HepG2 (cell line): ENCODE data around the gene CFAP92. TPM values are rescaled to one million over a fixed set of nuclear protein-coding genes. Genes with fewer than 3 reads are reported as not detected.

ENCODE experiments used
- BCLAF1 ChIP-seq: fragments of 450-650 bp; IDR thresholded peaks from 2 replicates; pipeline ENCODE4 v1.6.1; 2017; ENCODE audit warnings: mild to moderate bottlenecking
- EED ChIP-seq: sonication (generic); formaldehyde crosslinking; IDR thresholded peaks from 2 replicates; pipeline ENCODE4 v1.5.0; 2020; ENCODE audit warnings: mild to moderate bottlenecking, missing genetic modification reagents
- HINFP ChIP-seq: sonication (generic); formaldehyde crosslinking; IDR thresholded peaks from 2 replicates; pipeline ENCODE4 v1.4.0; 2020; ENCODE audit warnings: low read depth, mild to moderate bottlenecking, missing genetic modification reagents
- RBFOX2 ChIP-seq: fragments of 200-400 bp; formaldehyde crosslinking; IDR thresholded peaks from 2 replicates; pipeline ENCODE4 v1.6.1; 2017; ENCODE audit warnings: low read depth, mild to moderate bottlenecking, low read length
- SP4 ChIP-seq: sonication (generic); formaldehyde crosslinking; IDR thresholded peaks from 2 replicates; pipeline ENCODE4 v1.8.1; 2023; ENCODE audit warnings: mild to moderate bottlenecking, missing genetic modification reagents
- SSRP1 ChIP-seq: IDR thresholded peaks from 2 replicates; pipeline ENCODE4 v1.6.1; 2016; ENCODE audit warnings: control low read depth
- THYN1 ChIP-seq: sonication (generic); formaldehyde crosslinking; IDR thresholded peaks from 2 replicates; pipeline ENCODE4 v1.8.1; 2023; ENCODE audit warnings: low read depth, mild to moderate bottlenecking, moderate library complexity, missing genetic modification reagents, borderline replicate concordance
- ZBTB8A ChIP-seq: sonication (generic); formaldehyde crosslinking; IDR thresholded peaks from 2 replicates; pipeline ENCODE4 v1.4.0; 2020; ENCODE audit warnings: mild to moderate bottlenecking, low read depth, missing genetic modification reagents, borderline replicate concordance
- ZFP37 ChIP-seq: sonication (generic); formaldehyde crosslinking; IDR thresholded peaks from 2 replicates; pipeline ENCODE4 v1.4.0; 2020; ENCODE audit warnings: missing genetic modification reagents, borderline replicate concordance
- ZNF296 ChIP-seq: sonication (generic); formaldehyde crosslinking; conservative IDR thresholded peaks from 2 replicates; pipeline ENCODE4 v1.5.0; 2020; ENCODE audit warnings: mild to moderate bottlenecking, missing genetic modification reagents
- ZNF350 ChIP-seq: sonication (generic); formaldehyde crosslinking; IDR thresholded peaks from 2 replicates; pipeline ENCODE4 v1.4.0; 2020; ENCODE audit warnings: mild to moderate bottlenecking, low read depth, missing genetic modification reagents, borderline replicate concordance
- ZNF552 ChIP-seq: sonication (generic); formaldehyde crosslinking; IDR thresholded peaks from 2 replicates; pipeline ENCODE4 v1.9.0; 2022; ENCODE audit warnings: missing genetic modification reagents, mild to moderate bottlenecking, borderline replicate concordance
- ZNF776 ChIP-seq: sonication (generic); formaldehyde crosslinking; IDR thresholded peaks from 2 replicates; pipeline ENCODE4 v1.4.0; 2020; ENCODE audit warnings: mild to moderate bottlenecking, missing genetic modification reagents
- ZXDC ChIP-seq: sonication (generic); formaldehyde crosslinking; IDR thresholded peaks from 2 replicates; pipeline ENCODE4 v1.5.0; 2020; ENCODE audit warnings: mild to moderate bottlenecking, missing genetic modification reagents
- polyA plus RNA-seq, 8 experiments: library from polyadenylated mRNA; depleted of rRNA in 3 of 8; stranded (reverse) in 7 of 8; unstranded in 1 of 8; fragments of >200 nt; fragmentation: Illumina TruSeq in 4 of 8; extraction: Trizol in 4 of 8; gene quantifications; 2 replicates each; pipeline versions ENCODE4 v1.2.1 to v1.2.3, GENCODE V29; 2011 to 2016; ENCODE audit warnings: low read depth in 4 of 8, missing spikeins in 1 of 8, mixed read lengths in 1 of 8; ENCODE audit not compliant: insufficient read depth in 1 of 8
- total RNA-seq, 5 experiments: library from RNA; depleted of rRNA; stranded (reverse); fragments of >200 nt; fragmentation: Illumina TruSeq; extraction: Trizol; gene quantifications; 2 replicates each; pipeline ENCODE4 v1.2.3, GENCODE V29; 2016; ENCODE audit warnings: low read depth in 1 of 5
- TF ChIP-seq, protein P1 (sequence below): sonication (generic); formaldehyde crosslinking; IDR thresholded peaks from 2 replicates; pipeline ENCODE4 v1.4.0; 2020; ENCODE audit warnings: missing genetic modification reagents, borderline replicate concordance
- TF ChIP-seq, protein P2 (sequence below): sonication (generic); formaldehyde crosslinking; IDR thresholded peaks from 2 replicates; pipeline ENCODE4 v1.4.0; 2020; ENCODE audit warnings: missing genetic modification reagents, mild to moderate bottlenecking, borderline replicate concordance

The CFAP92 gene
- total and polyA plus RNA-seq, 2 of the 13 experiments (the other 11 are each of a cell fraction or from before 2014, with no cell fraction given), result 0.18 to 0.46 TPM

GRCh38 chr3:128879125-128879969 is 114.5 kb downstream of the CFAP92 start, which contains the start of gene ACAD9 (continued):
- TF ChIP-seq HINFP (CRISPR knock-in tag) (peak; percentile 94), SP4 (peak; percentile 77), ZXDC (CRISPR knock-in tag) (peak; percentile 96), ZNF776 (CRISPR knock-in tag) (peak; percentile 86), SSRP1 (CRISPR knock-in tag) (no peak), ZNF552 (CRISPR knock-in tag) (peak; percentile 98), RBFOX2 (peak; percentile 87), ZNF350 (CRISPR knock-in tag) (peak; percentile 93), EED (CRISPR knock-in tag) (peak; percentile 99), ZBTB8A (CRISPR knock-in tag) (no peak), ZFP37 (CRISPR knock-in tag) (peak; percentile 98), BCLAF1 (no peak), THYN1 (no peak), ZNF296 (CRISPR knock-in tag) (0 out of 2 replicates have a peak, but pooled peaks have one; percentile 65)
- TF ChIP-seq, protein P1, sequence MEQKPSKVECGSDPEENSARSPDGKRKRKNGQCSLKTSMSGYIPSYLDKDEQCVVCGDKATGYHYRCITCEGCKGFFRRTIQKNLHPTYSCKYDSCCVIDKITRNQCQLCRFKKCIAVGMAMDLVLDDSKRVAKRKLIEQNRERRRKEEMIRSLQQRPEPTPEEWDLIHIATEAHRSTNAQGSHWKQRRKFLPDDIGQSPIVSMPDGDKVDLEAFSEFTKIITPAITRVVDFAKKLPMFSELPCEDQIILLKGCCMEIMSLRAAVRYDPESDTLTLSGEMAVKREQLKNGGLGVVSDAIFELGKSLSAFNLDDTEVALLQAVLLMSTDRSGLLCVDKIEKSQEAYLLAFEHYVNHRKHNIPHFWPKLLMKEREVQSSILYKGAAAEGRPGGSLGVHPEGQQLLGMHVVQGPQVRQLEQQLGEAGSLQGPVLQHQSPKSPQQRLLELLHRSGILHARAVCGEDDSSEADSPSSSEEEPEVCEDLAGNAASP (CRISPR knock-in tag), result peak; percentile 81
- TF ChIP-seq, protein P2, sequence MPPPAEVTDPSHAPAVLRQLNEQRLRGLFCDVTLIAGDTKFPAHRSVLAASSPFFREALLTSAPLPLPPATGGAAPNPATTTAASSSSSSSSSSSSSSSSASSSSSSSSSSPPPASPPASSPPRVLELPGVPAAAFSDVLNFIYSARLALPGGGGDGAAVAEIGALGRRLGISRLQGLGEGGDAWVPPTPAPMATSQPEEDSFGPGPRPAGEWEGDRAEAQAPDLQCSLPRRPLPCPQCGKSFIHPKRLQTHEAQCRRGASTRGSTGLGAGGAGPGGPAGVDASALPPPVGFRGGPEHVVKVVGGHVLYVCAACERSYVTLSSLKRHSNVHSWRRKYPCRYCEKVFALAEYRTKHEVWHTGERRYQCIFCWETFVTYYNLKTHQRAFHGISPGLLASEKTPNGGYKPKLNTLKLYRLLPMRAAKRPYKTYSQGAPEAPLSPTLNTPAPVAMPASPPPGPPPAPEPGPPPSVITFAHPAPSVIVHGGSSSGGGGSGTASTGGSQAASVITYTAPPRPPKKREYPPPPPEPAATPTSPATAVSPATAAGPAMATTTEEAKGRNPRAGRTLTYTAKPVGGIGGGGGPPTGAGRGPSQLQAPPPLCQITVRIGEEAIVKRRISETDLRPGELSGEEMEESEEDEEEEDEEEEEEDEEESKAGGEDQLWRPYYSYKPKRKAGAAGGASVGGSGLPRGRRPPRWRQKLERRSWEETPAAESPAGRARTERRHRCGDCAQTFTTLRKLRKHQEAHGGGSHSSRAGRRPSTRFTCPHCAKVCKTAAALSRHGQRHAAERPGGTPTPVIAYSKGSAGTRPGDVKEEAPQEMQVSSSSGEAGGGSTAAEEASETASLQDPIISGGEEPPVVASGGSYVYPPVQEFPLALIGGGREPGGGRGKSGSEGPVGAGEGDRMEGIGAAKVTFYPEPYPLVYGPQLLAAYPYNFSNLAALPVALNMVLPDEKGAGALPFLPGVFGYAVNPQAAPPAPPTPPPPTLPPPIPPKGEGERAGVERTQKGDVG (CRISPR knock-in tag), result peak; percentile 95
